Mesothelial cell of epicardium (in vitro differentiated cells): ENCODE measurements around the gene KLC4. TPM values are rescaled to one million over a fixed set of nuclear protein-coding genes. Genes with fewer than 3 reads are reported as not detected.
A peak's percentile ranks its signal among the peaks of the same experiment; 100 is the strongest.

Source experiments
- DNase-seq, 2 experiments: peaks; one replicate each; pipeline ENCODE4 v3.0.0; 2021; ENCODE audit warnings: low spot score in 2 of 2; ENCODE audit not compliant: unreplicated experiment in 2 of 2
- H3K27ac Mint-ChIP-seq: 2 replicates; pipeline ENCODE4 v1.8.0; 2021; ENCODE audit warnings: mixed read lengths
- H3K27me3 Mint-ChIP-seq: 2 replicates; pipeline ENCODE4 v1.8.0; 2021; ENCODE audit warnings: low read depth, mixed read lengths
- H3K36me3 Mint-ChIP-seq: 2 replicates; pipeline ENCODE4 v1.8.0; 2021; ENCODE audit warnings: mixed read lengths
- H3K4me1 Mint-ChIP-seq: 2 replicates; pipeline ENCODE4 v1.8.0; 2021; ENCODE audit warnings: mixed read lengths
- H3K4me3 Mint-ChIP-seq: 2 replicates; pipeline ENCODE4 v1.8.0; 2021; ENCODE audit warnings: mild to moderate bottlenecking, moderate library complexity, mixed read lengths
- H3K9me3 Mint-ChIP-seq: 2 replicates; pipeline ENCODE4 v1.8.0; 2021; ENCODE audit warnings: mixed read lengths
- total RNA-seq: library from RNA; stranded (reverse); gene quantifications from 3 replicates; pipeline ENCODE4 v1.2.1, GENCODE V29; 2021
- TF ChIP-seq, protein P1 (sequence below): fragments of 200-600 bp; sonication (generic); IDR thresholded peaks from one replicate; pipeline ENCODE4 v1.5.0; 2021; ENCODE audit warnings: antibody characterized with exemption; ENCODE audit not compliant: unreplicated experiment

Gene KLC4
- total RNA-seq, 1 donor from 2014 or later, result 69.0 TPM

- Mint-ChIP-seq H3K4me1 (peaks cover 77% of the 10 kb centered on the region), H3K9me3 (no peaks in the 10 kb centered on the region), H3K36me3 (peaks cover 2% of the 10 kb centered on the region), H3K4me3 (no peak overlapping the region), H3K27ac (peak overlapping the region; percentile 70), H3K27me3 (no peaks in the 10 kb centered on the region)
- TF ChIP-seq, protein P1, sequence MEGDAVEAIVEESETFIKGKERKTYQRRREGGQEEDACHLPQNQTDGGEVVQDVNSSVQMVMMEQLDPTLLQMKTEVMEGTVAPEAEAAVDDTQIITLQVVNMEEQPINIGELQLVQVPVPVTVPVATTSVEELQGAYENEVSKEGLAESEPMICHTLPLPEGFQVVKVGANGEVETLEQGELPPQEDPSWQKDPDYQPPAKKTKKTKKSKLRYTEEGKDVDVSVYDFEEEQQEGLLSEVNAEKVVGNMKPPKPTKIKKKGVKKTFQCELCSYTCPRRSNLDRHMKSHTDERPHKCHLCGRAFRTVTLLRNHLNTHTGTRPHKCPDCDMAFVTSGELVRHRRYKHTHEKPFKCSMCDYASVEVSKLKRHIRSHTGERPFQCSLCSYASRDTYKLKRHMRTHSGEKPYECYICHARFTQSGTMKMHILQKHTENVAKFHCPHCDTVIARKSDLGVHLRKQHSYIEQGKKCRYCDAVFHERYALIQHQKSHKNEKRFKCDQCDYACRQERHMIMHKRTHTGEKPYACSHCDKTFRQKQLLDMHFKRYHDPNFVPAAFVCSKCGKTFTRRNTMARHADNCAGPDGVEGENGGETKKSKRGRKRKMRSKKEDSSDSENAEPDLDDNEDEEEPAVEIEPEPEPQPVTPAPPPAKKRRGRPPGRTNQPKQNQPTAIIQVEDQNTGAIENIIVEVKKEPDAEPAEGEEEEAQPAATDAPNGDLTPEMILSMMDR, result no peak
- DNase-seq, result no peak
Observed at GRCh38 chr6:43092635-43093034, 33.2 kb downstream of the KLC4 start.

- Mint-ChIP-seq H3K9me3 (no peaks in the 10 kb centered on the region), H3K36me3 (peaks cover 2% of the 10 kb centered on the region), H3K4me3 (no peak overlapping the region), H3K27me3 (no peaks in the 10 kb centered on the region), H3K4me1 (peaks cover 83% of the 10 kb centered on the region), H3K27ac (peak overlapping the region; percentile 70)
- no peak for DNase-seq
- TF ChIP-seq, protein P1, result no peak
Observed at GRCh38 chr6:43093436-43094289, 34.2 kb downstream of the KLC4 start.

DNA sequence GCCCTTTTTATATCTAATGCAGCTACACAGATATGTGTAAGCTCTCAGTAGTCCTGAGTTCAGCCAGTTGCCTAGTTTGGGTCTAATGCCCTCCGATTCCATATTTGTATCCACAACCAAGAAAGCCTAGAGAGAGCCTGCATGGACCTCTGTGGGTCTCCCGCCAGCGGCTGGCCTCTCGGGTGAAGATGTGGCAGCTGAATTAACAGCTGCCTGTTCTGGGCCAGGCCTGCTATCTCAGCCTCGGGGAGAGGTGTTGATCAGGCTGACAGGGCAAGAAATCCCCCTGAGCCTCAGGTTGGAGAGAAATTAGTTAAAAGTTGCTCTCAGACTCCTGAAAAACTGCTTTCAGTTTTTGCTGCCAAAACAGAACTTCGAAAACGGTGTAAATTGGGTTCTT is 36.5 kb downstream of the KLC4 start:
- H3K27me3 Mint-ChIP-seq, result no peaks in the 10 kb centered on the region
- H3K4me3 Mint-ChIP-seq, result no peak overlapping the region
- H3K4me1 Mint-ChIP-seq, result peaks cover 61% of the 10 kb centered on the region
- no peak for DNase-seq
- TF ChIP-seq, protein P1, result no peak
- H3K36me3 Mint-ChIP-seq, result peaks cover 2% of the 10 kb centered on the region
- H3K27ac Mint-ChIP-seq, result peak overlapping the region; percentile 94
- no peaks in the 10 kb centered on the region for H3K9me3 Mint-ChIP-seq

DNA sequence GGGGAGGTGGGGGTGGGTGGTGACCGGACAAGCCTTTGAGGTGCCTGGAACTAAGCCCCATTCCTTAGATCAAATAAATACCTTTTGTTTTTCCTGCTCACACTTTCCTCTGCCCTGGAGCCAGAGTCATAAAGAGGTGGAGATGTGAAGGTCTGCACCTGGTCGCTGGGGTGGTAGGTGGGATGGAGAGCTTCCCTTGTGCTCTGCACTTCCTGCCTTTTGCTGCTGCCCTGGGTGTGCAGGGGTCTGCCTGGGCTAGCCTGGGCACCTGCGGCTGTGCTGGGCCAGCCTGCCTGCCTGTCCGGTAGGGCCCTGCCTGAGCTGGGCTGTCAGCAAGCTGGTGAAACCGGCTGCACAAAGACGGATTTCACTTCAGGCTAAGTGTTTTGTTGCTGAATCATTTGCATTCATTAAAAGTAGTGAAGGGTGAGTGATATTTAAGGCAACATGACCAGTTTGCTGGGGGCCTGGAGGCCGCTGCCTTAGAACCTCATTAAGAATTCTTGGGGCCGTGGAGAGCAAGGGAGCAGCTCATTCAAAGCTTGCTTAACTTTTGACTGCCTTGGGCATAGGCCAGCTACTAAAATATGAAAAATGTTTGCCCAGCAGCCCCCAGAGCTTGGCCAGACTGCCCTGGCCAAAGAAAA is 37.1 kb downstream of the KLC4 start:
- peak overlapping the region; percentile 94 for H3K27ac Mint-ChIP-seq
- no peaks in the 10 kb centered on the region for H3K27me3 Mint-ChIP-seq
- H3K4me3 Mint-ChIP-seq, result no peak overlapping the region
- H3K36me3 Mint-ChIP-seq, result peaks cover 2% of the 10 kb centered on the region
- no peaks in the 10 kb centered on the region for H3K9me3 Mint-ChIP-seq
- TF ChIP-seq, protein P1, result no peak
- peaks cover 55% of the 10 kb centered on the region for H3K4me1 Mint-ChIP-seq
- no peak for DNase-seq

- TF ChIP-seq, protein P1, result no peak
- peaks cover 55% of the 10 kb centered on the region for H3K4me1 Mint-ChIP-seq
- H3K27me3 Mint-ChIP-seq, result no peaks in the 10 kb centered on the region
- H3K4me3 Mint-ChIP-seq, result no peak overlapping the region
- H3K9me3 Mint-ChIP-seq, result no peaks in the 10 kb centered on the region
- H3K36me3 Mint-ChIP-seq, result peaks cover 2% of the 10 kb centered on the region
- DNase-seq, result no peak
- H3K27ac Mint-ChIP-seq, result peak overlapping the region; percentile 94
Observed at GRCh38 chr6:43097098-43097489, 37.7 kb downstream of the KLC4 start.
